ENCODE results near the gene SLC25A25.

The SLC25A25 gene

DNA sequence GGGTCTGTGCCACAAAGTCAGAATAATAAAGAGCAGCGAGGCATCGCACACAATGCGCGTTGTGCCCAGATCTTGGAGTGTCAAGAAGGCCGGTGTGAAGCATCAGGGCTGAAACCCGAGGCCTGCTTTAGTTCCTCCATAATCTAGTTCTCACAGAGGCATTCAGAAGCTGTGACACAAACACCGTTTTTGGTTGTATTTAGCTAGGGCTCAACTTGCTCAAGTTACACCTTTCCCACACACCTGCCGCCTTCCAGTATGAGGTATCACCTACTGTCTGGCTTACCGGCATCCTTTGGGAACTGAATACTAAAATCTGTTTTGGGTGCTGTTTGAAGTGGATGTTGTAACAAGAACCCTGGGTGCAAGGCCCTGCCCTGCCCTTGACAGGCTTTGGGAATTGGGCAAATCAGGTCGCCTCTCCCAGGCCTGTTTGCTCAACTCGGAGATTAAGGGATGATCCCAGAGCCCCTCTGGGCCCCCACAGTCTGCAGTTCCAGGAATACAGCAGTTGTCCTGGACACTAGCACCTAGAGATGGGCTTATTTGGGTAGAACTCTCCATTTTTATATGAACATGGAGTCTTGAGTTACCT lies 27.0 kb downstream of the SLC25A25 start:
- in situ Hi-C loops (cut with MboI; ENCODE audit: low sequenced_read_pairs): no loop called here

DNA sequence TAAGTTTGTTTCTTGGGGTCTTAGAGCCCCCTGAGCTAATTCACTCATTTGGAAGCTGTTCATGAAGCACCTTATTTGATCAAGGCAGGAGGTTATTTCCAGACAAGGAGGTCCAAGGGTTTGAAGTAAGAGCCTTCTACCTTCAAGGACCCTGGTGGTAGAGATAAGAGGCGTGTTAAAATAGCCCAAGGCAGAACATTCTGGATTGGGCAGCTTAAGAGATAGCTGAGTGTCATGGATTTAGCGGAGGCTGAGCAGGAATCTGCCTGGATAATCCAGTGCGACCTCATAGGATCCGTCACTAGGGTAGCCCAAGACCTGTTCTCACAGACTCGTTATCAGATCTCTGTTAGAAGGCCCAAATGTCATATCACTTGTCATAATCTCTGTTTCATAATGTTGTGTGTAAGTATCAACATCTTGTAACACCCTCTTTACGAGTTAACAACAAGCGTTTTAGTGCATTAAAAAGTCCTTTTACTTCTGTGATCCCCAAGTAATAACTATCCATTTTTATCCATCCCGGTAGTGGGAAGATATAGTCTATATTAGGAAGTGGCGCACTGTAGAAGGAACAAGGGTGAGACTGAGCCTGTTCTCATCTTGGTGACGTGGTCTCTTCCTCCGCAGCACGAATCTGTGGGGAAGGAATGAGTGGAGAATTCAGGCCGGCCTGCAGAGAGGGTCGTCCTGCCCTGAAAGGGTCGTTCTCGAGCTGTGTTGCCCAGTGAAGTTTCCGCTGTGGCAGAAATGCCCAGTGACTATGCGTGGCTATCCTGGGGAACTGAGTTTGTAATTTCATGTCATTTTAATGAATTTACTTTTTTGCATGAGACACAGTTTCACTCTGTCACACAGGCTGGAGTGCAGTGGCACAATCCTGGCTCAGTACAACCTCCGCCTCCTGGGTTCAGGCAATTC lies 28.8 kb downstream of the SLC25A25 start:
- in situ Hi-C loops (cut with MboI; ENCODE audit: low sequenced_read_pairs): no loop called here

DNA sequence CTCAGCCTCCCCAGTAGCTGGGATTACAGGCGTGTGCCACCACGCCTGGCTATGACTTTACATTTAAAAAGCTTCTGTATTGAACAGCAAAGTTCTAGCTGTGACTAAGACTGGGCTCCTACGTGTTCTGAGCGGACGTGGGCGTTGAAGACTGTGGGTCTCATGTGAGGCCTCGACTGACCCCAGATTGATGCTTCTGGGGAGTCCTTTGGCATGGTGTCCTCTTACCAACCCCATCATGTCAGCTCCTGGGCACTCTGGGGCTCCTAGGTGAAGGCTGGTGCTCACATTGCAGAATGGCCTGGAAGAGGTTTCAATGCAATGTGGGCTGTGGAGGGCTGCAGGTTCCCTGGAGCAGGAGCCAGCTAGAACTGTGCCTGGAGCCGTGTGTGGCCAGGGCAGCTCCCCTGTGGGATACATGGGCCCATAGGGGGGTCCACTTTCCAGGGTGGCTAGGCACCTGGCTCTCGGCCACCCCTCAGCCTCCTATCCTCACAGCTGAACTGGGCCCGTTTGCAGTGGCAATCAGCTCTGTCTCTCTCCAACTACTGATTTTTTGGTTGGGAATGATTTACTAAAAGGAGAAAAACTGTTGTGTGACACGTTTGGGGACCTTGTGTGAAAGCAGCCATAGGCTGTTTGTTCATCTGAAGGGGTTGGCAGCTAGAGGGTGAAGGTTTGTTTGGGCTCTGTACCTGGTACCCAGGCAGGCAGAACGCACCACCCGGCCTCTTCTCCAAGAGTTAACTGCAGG lies 29.7 kb downstream of the SLC25A25 start:
- in situ Hi-C loops (cut with MboI; ENCODE audit: low sequenced_read_pairs): no loop called here

DNA sequence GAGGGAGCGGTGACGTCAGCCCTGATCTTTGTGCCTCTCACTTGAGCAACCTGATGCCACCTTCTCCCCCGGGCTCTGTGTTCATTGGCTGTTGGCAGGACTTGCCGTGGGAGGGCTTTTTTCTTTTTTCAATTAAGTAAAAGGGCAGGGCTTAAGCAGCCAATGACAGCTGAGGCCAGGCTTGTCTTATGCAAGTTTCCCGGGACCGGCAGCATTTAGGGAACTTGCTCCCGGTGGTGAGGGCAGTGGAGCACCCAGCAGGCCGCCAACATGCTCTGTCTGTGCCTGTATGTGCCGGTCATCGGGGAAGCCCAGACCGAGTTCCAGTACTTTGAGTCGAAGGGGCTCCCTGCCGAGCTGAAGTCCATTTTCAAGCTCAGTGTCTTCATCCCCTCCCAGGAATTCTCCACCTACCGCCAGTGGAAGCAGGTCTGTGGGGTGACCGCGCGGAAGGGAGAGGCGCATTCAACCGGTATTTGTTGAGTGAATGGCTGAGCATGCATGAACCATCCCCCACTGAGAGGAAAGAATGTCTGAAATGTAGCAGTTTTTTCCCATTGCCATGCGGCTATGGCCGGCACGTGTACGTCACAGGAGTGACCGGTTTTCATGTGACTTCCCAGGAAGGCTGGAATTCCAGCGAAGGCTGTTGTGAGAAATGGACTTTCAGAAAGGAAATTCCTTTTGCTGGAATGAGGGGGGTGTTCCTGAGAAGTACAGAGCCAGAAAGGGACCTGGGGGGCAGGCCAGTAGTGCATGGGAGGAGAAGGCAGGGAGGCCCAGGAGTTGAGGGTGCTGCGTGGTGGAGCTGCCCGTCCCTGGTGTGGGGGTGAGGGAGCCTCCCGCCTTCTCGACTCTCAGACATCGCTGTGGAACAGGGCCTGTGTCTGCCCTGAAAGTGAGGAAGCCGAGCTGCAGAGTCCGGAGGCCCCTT lies 30.5 kb downstream of the SLC25A25 start:
- in situ Hi-C loops (cut with MboI; ENCODE audit: low sequenced_read_pairs): no loop called here

DNA sequence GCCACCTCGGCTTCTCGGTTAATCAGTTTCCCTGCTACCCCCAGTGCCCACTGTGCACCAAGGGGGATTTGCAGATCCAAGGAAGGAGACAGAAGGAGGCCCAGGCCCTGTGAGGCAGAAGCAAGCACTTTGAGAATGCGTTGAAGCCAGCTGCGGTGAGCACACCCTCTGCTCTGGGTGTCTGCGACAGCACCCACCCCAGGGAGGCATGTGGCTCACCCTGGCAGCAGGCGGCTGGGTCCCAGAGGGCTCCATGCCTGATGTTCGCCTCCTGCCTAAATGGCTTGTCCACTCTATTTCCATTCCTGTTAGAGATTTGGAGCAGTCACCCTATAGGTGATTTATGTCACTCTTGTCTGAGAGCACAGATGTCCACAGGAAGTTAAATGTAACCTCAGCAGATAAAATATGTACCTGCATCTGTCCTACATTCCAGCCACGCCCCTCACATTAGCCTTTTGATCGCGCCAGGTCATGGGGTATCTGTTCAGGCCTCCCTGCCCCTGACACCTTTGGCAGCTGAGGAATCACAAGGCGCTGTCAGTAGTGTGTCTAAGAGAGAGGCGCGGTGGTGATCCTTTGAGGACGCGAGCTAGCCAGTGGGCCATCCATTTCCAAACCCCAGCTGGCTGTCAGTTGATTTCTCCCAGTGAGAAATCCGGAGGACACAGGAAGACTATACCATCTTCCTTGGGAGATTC lies 31.3 kb downstream of the SLC25A25 start:
- in situ Hi-C loops (cut with MboI; ENCODE audit: low sequenced_read_pairs): no loop called here

DNA sequence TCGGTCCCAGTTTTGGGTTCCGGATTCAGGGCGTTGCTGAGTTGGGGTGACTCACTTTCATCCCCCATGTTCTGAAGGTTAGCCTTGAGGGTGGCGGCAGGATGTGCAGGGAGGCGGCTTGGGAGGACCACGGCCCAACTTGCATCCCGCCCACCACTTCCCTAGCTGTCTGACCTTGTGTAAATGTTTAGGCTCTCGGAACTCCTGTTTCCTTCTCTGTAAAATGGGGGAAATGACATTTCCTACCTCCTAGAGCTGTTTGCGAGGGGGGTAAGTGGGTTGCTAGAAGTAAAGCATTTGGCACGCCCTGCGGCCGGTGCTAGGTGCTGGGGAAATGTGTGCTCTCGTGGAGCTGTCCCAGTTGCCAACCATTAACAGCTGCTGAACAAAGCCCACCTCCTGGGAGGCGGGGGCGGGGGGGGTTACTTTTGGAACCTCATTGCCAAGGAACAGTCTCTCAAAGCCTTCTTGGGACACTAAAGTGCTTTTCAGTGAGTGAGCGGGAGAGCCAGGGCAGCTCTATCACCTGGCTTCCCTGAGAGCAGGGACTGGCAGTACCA lies 32.0 kb downstream of the SLC25A25 start:
- in situ Hi-C loops (cut with MboI; ENCODE audit: low sequenced_read_pairs): no loop called here

DNA sequence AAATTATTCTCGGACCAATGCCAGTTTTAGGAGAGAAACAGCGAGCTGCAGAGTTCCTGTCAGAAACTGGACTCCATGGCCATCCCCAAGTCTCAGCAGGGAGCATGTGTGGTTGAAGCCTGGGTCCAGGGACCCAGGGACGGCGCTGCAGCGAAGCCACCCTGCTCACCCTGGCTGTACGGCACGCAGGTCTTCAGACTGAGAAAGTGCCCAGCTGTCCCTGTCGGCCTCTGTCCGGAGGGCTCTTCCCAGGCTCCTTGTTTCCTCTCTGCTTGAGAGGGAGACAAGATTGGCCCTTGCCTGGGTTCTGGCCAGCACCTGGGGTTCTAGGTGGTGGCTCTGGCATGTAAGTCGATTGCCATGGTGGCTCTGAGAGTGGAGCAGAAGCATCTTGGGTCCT lies 32.5 kb downstream of the SLC25A25 start:
- in situ Hi-C loops (cut with MboI; ENCODE audit: low sequenced_read_pairs): no loop called here

DNA sequence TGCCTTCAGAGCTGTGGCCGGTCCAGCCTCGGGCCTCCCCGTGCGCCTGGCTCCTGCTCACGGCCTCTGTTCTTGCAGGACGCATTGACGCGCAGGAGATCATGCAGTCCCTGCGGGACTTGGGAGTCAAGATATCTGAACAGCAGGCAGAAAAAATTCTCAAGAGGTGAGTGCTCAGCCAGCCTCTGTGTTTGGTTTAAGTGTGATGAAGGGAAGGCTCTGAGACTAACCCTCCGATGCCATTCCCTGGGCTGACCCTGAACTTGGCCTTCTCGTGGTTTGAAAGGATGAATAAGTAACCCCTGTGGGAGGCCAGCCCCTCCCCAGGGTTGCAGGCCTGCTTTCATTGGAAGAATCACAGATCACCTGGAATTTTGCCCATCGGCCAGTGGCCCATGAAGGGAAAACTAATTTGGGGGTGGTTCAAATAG lies 33.2 kb downstream of the SLC25A25 start:
- in situ Hi-C loops (cut with MboI; ENCODE audit: low sequenced_read_pairs): no loop called here

DNA sequence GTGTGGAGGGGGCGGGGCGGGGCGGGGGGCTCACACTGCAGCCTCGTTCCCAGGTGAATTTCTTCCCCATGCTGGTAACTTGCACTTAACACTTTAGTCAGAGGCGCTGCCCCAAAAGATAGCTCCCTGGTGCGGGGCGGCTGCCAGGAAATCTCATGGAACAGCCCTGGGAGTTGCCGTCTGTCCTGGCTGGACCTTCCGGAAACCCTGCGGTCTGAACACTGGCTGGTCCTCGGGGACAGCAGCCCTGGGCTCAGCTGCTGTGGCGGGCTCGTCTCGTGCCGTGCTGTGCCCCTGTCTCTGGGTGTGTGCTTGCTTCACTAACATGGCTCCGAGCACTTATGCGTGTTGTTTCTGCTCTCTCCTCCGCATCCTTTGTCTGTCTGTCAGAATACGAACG lies 33.7 kb downstream of the SLC25A25 start:
- in situ Hi-C loops (cut with MboI; ENCODE audit: low sequenced_read_pairs): no loop called here

DNA sequence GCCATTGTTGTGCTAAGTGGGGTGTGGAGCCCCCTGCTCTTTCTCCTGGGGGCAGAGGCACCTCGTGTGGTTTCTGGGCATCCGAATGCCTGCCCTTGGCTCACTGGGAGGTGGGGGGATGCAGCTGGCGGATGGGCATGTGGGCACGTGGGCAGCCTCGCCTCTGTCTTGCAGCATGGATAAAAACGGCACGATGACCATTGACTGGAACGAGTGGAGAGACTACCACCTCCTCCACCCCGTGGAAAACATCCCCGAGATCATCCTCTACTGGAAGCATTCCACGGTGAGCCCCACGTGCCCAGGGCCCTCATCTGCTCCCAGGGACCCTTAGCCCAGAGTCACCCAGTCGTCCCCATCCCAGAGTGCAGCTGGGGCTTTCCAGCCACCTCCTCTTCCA lies 34.2 kb downstream of the SLC25A25 start:
- in situ Hi-C loops (cut with MboI; ENCODE audit: low sequenced_read_pairs): no loop called here

DNA sequence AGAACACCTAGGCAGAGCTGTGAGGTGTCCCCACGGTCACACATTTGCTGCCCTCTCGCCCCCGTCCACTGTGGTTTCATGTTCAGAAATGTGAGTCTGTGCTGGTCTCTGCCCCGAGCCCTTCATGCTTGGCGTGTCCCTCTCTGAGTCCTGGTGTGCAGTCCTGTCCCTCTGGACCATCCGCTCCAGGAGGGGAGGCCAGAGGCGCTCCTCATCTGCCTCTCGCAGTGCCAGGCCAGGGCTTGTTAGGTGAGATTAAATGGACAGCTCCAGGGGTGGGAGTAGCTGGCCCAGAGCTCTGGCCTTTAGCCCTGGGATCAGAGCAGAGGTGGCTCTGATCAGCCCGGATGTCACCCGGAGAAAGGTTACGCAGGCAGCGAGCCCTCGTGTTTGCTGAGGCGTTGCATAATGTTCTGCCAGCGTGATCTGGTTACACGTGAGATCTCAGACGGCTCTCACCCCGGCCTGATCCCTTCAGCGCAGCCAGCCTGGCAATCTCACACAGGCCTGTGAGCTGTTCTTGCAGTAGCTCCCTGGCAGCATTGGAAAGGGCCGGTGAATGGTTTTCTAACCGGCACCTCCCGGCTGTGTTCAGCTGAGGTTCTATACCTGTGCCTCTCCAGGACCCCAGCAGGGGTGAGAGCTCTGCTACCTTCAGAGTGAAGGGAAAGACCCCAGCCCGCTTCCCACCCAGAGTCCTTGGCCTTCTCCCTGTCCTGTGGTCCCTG lies 35.0 kb downstream of the SLC25A25 start:
- in situ Hi-C loops (cut with MboI; ENCODE audit: low sequenced_read_pairs): no loop called here

DNA sequence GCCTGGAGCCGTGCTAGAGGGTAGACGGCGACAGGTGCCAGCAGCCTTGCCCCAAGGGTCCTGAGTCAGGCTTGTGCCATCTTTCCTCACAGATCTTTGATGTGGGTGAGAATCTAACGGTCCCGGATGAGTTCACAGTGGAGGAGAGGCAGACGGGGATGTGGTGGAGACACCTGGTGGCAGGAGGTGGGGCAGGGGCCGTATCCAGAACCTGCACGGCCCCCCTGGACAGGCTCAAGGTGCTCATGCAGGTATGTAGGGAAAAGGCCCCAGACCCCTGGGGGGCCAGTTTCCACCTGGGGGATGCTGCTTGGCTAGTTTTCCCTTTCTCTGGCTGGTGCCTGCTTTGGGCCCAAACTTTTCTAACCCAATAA lies 35.5 kb downstream of the SLC25A25 start:
- in situ Hi-C loops (cut with MboI; ENCODE audit: low sequenced_read_pairs): no loop called here

DNA sequence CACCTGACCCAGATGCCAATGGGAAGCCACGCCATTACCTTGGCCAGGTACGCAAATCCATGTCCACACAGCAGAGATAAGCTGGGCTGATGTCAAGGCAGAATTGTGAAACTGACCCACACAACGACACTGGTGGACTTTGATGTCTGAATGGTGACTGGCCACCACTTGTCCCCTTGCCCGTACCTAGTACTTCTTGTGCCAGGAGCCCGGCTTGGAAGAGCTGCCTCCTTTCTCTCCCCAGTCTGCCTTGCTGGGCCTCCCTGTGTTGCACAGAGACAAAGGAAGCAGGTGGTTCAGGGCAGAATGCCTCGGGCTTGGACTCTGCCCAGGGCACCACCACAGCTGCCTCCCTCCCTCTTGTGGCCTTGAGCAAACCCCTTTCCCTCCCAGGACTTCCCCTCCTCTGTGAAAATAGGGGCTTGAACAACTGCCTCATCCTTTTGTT lies 36.2 kb downstream of the SLC25A25 start:
- in situ Hi-C loops (cut with MboI; ENCODE audit: low sequenced_read_pairs): no loop called here

DNA sequence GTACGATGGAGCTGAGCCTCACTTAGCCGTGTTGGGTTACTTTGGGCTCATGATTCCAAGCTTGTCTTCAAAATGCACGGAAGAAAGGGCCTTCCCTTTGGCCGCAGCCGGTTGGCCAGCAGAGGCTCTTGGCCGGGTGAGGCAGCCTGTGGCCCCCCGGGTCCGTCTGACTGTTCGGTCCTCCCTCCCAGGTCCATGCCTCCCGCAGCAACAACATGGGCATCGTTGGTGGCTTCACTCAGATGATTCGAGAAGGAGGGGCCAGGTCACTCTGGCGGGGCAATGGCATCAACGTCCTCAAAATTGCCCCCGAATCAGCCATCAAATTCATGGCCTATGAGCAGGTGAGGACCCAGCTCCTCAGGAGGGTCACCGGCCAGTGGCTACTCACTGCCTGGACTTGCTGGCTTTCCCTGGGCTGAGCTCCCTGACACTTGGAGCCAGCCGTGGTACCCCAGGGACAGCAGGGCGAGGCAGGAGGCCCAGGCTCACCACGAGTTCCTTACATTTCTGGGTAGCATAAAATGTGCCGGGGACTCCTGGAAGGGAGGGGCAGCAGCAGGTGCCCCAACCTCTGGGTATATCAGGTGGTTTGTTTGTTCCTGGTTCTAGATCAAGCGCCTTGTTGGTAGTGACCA lies 37.6 kb downstream of the SLC25A25 start:
- in situ Hi-C loops (cut with MboI; ENCODE audit: low sequenced_read_pairs): no loop called here

DNA sequence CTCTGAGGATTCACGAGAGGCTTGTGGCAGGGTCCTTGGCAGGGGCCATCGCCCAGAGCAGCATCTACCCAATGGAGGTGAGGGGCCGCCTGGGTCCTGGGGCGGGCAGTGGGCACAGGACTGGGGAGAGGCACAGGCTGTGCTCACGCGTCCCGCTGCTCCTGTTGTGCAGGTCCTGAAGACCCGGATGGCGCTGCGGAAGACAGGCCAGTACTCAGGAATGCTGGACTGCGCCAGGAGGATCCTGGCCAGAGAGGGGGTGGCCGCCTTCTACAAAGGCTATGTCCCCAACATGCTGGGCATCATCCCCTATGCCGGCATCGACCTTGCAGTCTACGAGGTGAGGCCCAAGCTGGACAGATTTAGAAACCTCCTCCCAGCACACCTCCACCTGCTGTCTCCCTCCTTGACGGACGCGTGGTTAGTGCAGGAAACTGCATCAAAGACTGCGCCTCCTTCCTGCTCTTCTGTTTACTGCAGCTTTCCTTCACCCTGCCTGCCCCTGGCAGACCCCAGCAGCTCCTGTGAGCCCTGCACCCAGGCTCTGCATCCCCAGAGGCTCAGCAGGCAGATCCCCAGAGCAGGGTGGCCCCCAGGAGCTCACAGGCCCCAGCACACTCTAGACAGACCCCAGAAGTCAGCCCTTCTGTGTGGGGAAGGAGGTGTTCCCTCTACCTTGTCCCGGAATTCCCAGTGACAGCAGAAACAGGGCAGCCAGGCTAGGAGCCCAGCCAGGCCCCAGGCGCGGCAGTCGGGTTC lies 38.3 kb downstream of the SLC25A25 start:
- in situ Hi-C loops (cut with MboI; ENCODE audit: low sequenced_read_pairs): no loop called here

DNA sequence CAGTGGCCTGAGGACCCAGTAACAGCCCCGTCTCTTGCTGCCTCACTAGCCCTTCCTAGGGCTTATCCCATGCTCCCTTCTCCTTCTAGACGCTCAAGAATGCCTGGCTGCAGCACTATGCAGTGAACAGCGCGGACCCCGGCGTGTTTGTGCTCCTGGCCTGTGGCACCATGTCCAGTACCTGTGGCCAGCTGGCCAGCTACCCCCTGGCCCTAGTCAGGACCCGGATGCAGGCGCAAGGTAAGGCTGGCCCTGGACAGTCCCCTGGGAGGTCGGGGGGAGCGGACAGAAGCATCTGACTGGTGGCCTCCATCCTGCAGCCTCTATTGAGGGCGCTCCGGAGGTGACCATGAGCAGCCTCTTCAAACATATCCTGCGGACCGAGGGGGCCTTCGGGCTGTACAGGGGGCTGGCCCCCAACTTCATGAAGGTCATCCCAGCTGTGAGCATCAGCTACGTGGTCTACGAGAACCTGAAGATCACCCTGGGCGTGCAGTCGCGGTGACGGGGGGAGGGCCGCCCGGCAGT lies 39.0 kb downstream of the SLC25A25 start:
- in situ Hi-C loops (cut with MboI; ENCODE audit: low sequenced_read_pairs): no loop called here

DNA sequence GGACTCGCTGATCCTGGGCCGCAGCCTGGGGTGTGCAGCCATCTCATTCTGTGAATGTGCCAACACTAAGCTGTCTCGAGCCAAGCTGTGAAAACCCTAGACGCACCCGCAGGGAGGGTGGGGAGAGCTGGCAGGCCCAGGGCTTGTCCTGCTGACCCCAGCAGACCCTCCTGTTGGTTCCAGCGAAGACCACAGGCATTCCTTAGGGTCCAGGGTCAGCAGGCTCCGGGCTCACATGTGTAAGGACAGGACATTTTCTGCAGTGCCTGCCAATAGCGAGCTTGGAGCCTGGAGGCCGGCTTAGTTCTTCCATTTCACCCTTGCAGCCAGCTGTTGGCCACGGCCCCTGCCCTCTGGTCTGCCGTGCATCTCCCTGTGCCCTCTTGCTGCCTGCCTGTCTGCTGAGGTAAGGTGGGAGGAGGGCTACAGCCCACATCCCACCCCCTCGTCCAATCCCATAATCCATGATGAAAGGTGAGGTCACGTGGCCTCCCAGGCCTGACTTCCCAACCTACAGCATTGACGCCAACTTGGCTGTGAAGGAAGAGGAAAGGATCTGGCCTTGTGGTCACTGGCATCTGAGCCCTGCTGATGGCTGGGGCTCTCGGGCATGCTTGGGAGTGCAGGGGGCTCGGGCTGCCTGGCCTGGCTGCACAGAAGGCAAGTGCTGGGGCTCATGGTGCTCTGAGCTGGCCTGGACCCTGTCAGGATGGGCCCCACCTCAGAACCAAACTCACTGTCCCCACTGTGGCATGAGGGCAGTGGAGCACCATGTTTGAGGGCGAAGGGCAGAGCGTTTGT lies 39.6 kb downstream of the SLC25A25 start:
- in situ Hi-C loops (cut with MboI; ENCODE audit: low sequenced_read_pairs): no loop called here

Measured in HL-60/S4 treated with phorbol 12-myristate 13-acetate at 8.2 ng/mL for 4 days and 3 days (cell line).